ENCODE results near the gene PHTF2.
"Not testable (repeated sequence)": the region's sequence is repeated elsewhere in the genome, so short reads cannot be mapped to it uniquely, and the experiment has no call there.

PHTF2 gene

DNA sequence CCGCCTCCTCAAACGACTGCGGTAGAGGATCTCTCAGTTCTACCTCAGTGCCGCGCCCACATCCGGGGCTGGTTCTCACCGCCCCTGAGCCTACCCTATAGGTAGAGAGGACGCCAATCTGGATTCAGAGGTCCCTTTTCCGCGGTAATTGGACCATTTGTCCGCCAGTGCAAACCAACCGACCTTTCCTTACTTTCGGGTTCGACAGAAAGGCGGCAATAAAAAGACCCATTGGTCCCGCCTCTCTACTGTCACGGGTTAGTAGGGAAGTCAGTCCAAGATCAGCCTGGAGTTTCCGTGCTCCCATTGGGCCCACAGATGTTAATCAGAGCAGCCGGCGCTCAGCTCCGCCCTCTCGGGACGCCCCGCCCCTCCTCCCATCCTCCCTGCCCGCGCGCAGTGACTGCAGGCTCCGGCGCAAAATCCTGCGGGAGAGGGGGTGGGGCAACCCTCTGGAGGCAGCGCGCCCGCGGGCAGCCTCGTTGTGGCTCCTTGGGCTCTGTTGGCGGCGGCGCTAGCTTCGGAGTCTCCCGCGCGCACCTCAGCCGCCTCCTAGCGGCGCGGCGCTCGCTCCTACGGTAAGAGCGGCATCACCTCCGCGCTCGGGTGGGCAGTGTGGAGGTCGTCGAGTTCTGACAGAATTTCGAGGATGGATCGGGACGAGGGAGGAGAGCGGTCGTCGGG lies at the start of gene PHTF2, which contains the start of gene TMEM60:
PHTF2 (plus strand) TSS at position 380 of the 684 bp plus-strand sequence.
TMEM60 (minus strand) TSS at position 41 of the 684 bp plus-strand sequence. CDS start 4,061 bp downstream, outside the sequence.
- peak; percentile 97 for DNase-seq (ENCODE audit: low read depth)

DNA sequence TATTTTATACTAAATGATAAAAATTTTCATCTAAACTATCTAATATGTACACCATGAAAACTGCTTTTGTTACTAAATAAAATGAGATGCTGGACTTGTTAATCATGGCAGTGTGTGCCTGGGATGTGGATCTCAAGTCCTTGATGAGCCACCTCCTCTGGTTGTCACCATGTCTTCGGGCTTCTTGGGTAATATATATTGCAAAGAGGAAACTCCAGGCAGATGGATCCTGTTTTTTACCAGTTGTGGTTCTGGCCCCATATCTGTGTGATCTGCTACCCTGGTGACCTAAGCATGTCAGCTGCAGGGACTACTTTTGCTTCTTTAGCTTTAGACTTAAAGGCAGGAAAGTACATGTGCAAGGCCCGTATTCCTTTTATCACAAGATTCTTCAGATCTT lies 46.6 kb upstream of the PHTF2 start:
- no peak for DNase-seq (ENCODE audit: low read depth)

DNA sequence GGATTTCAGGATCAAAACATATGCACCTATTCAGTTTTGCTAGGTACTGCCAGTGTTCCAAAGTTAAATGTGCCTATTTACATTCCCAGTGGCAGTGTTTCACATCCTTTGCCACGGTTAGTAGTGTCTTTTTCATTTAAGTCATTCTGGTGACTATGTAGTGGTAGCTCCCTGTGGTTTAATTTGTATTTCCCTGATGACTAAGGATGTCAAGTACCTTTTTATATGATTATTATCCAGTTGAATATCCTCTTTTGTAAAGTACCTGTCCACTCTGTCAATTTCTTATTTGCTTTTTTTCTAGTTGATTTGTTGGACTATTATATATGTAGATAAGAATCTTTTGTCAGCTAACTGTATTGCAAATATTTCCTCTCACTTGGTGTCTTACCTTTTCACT lies 45.4 kb upstream of the PHTF2 start:
- DNase-seq (ENCODE audit: low read depth), result no peak

DNA sequence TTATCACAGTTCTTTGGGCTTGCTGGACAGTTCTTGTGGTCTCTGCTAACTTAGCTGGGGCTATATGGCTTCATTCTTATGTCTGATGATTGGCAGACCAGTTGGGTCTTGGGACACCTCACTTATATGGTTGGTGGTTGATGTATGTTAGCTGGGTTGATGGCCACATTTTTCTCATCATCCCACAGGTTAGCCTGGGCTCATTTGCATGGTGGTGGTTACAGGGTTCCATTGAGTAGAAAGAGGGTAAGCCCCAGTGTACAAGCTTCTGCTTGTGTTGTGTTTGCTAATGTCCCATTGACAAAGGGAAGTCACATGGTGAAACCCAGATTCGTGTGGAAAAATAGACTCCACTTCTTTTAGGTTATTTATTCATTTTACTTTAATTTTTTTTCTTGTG lies 41.0 kb upstream of the PHTF2 start:
- DNase-seq (ENCODE audit: low read depth), result no peak

DNA sequence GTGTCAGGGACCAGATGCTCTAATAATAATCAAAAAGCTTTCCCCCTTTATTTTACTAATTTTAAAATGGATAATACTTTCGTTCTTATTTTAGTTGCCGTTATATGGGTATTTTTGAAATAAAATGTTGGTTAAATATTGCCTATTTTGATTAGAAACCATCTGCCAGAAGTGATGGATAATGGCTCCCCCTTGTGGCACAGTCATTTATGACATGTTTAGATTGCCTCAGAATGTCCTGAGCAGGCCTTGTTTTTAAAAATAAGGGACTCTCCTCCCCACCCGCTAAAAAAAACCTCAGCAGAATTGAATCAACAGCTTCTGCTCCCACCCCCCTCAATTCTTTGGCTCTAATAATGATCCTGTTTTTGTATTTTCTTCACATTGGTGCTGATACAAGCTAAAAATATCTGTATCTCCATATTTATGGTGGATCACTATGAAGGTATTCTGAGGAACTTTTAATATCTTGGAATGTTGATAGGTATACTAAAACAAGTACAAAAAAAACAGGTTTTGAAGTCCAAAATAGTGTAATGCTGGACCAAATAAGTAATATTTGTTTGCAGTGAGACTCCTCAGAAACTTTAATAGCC lies 39.2 kb upstream of the PHTF2 start:
- DNase-seq (ENCODE audit: low read depth), result peak; percentile 41

DNA sequence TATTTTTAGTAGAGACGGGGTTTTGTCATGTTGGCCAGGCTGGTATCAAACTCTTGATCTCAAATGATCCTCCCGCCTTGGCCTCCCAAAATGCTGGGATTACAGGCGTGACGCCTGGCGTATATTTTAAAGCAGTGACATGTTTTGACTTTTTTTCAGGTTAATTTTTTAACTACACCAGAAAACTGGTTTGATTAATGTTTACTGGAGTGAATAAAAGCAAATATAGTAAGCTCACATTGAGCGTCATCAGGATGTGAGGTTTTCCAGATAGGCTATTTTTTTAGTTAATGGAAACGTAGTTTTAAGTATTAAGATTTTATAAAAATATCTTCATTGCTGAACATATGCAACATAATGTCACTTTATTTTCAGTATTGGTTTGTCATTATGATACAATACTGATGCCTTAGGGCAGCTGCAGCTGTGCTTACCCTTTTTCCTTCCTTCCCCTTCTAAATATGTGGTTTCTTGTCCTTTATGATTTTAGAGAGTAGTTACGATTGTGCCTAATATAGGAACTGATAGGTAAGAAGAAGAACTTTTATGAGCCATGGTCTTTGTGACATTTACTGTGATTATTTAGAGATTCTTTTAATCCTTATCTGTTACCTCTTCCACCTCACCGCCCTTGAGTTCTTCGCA lies 37.6 kb upstream of the PHTF2 start:
- no peak for DNase-seq (ENCODE audit: low read depth)

- no peak for DNase-seq (ENCODE audit: low read depth)
These were observed 33.1 kb upstream of the PHTF2 start for GRCh38 chr7:77765481-77765880.

DNA sequence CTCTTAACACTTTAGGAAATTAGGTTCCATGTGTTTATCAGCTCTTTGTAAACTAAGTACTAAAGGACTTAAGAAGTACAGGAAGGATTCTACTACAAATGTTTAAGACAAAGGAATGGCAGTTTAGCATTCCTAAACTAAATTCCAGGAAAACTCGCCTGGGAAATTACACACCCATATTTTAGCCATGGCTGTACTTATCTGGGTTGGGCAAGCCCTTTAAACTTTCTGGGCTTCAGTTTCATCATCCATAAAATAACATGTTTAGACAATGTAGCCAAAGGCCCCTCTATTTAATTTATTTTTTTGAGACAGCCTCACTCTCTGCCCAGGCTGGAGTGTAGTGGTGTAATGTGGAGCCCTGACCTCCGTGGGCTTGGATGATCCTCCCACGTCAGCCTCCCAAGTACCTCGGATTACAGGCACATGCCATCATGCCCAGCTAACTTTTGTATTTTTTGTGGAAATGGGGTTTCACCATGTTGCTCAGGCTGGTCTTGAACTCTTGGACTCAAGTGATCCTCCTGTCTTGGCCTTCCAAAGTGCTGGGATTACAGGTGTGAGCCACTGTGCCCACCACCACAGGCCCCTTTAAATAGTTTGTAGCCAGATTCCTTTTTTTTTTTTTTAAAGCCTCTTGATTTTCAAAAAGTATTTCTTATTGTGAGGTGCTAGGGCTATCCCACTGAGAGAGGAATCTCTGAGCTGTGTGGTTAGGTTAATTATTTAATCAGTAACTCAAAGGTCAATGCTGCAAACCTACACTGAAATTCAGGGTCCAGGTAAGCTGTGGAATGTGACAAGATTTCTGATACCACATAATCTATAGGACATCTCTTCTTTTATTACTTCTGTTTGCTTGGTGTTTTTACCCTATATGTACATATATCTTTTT lies 32.4 kb upstream of the PHTF2 start:
- no peak for DNase-seq (ENCODE audit: low read depth)

DNA sequence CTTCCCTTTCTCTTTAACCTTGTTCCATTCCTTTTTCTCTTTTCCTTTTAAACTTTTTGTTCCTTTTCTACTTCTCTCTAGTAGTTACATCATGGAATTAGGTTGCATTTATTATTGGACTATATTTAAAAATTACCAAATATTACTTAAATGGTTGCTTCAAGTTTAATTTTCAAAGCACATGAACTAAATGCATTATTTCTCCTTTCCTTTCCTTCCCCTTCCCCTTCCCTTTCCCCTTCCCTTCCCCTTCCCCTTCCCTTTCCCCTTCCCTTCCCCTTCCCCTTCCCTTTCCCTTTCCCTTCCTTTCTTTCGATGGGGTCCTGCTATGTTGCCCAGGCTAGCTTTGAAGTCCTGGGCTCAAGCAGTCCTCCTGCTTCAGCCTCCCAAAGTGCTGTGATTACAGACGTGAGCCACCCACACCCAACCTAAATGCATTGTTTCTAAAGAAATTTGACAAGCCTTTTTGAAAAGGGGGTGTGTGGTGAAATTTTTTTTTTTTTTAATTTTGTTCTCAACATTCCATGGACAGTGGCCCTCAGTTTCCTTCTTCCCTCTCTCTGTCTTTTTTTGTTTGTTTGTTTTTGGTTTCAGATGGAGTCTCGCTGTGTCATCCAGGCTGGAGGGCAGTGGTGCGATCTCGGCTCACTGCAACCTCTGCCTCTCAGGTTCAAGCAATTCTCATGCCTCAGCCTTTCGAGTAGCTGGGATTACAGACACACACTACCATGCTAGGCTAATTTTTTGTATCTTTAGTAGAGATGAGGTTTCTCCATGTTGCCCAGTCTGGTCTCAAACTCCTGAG lies 31.6 kb upstream of the PHTF2 start:
- no peak for DNase-seq (ENCODE audit: low read depth)

DNA sequence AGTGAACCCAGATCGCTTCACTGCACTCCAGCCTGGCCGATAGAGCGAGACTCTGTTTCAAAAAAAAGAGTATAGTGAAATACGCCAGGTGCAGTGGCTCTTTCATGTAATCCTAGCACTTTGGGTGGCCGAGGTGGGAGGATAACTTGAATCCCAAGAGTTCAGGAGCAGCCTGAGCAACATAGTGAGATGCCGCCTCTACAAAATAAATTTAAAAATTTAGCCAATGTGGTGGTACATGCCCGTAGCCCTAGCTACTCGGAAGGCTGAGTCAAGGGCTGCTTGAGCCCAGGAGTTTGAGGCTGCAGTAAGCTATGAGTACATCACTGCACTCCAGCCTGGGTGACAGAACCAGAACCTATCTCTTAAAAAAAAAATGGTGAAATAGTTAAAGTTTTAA lies 28.3 kb upstream of the PHTF2 start:
- DNase-seq (ENCODE audit: low read depth), result no peak

DNA sequence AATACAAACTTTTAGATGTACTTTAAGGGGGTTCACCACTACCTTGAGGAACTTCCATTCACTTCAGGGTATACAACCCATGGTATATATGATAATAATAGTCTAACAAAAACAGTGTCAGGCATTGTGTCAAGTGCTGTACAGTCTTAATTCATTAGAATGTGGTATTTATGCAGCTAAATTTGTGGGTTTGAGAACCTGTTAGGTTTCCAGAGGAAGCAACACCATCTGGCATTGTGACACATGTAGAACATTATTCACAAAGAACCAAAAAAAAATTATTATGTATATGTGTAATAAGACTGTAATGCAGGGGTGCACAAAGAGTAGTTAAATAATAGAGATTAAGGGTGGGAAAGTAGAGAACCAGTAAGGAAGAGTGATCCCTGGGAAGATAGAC lies 26.7 kb upstream of the PHTF2 start:
- no peak for DNase-seq (ENCODE audit: low read depth)

DNA sequence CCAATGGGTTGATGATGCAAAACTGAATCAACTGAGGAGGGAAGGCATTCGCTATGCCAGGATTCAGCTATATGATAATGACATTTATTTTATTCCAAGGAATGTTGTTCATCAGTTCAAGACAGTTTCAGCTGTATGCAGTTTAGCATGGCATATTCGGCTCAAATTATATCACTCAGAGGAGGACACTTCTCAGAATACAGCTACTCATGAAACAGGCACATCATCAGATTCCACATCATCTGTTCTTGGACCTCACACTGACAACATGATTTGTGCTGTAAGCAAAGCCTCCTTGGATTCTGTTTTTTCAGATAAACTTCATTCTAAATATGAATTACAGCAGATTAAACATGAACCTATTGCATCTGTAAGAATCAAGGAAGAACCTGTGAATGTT lies 20.0 kb upstream of the PHTF2 start:
- no peak for DNase-seq (ENCODE audit: low read depth)

DNA sequence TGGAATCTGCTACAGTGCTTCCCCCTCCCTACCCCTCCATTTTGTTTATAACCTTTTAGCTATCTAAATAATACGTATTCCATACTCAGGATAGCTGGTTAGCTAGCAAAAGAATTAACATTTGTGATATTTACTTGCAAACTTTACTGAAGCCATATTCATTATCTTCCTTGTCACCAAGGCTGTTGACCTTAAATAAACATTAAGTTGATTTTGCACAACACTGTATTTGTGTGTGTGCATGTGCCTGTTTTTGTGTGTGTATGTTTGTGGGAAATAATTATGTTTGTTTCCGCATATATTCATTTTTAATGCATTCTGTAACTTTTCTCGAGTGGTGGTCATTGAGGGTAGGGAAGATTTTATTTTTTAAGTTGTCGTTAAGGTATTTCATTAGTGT lies 16.2 kb upstream of the PHTF2 start:
- no peak for DNase-seq (ENCODE audit: low read depth)

DNA sequence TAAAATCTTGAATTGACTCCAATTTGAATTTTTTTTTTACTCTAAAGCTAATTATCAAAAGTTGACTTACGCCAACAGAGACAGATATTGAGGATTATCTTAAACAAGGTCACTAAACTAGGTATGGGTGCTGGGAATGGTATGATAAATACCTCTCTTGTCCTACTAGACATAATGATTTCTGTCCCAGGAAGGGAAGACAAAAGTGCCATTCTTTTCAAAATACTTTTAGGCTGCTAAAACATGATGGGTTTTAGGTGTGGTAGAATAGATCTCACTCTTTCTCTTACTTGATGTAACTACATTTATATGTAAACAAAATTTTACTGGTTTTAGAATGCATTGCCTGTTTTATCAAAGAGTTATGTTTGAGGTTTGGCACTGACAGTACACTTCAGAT lies 15.5 kb upstream of the PHTF2 start:
- no peak for DNase-seq (ENCODE audit: low read depth)

DNA sequence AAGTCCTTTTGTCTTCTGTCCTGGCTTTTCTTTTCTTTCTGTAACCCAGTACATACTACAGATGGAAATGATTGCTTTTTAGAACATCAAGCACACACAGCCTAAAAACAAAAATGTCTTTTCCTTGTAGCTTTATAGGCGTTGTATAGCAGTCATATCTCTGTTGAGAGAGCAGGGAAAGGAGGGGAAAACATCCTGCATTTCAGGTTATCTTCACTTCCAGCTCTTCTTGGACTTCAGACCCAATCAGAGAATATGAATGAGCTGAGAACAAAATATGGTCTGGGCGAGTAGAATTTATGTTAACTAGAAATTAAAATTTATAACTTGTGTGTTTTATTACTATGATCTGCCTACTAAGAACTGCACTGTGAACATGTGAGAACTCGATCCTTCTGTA lies 15.0 kb upstream of the PHTF2 start:
- DNase-seq (ENCODE audit: low read depth), result no peak

GRCh38 chr7:77784426-77784825 lies 14.1 kb upstream of the PHTF2 start:
- DNase-seq (ENCODE audit: low read depth), result not testable (repeated sequence)

- no peak for DNase-seq (ENCODE audit: low read depth)
These were observed 12.6 kb upstream of the PHTF2 start for GRCh38 chr7:77786018-77786417.

- no peak for DNase-seq (ENCODE audit: low read depth)
These were observed 11.8 kb upstream of the PHTF2 start for GRCh38 chr7:77786741-77787140.

DNA sequence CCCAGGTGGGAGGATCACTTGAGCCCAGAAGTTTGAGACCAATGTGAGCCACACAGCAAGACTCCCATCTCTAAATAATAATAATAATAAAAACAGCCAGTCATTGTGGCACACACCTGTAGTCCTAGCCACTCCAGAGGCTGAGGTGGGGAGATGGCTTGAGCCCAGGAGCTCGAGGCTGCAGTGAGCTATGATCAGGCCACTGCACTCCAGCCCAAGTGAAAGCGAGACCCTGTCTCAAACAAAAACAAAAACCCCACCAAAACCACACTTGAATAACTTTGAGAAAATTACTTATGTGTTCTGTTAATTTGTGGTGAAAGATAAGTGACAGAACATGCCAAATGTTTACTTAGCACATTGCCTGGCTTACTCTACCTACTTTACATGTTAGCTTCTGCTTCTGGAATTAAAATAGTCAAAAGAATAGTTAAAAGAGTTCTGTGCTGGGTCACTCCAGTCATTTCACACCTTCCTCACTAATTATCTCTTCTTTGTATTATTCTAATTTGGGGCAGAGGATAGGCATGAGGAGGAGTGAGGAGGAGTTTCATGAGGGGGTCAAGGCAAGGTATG lies 10.2 kb upstream of the PHTF2 start:
- DNase-seq (ENCODE audit: low read depth), result no peak

GRCh38 chr7:77791336-77791735 lies 7.2 kb upstream of the PHTF2 start:
- no peak for DNase-seq (ENCODE audit: low read depth)

- DNase-seq (ENCODE audit: low read depth), result no peak
These were observed 6.6 kb upstream of the PHTF2 start for GRCh38 chr7:77791956-77792355.
